Breast epithelium (tissue), 4 donors: ENCODE measurements around the gene EIF3A. TPM values are rescaled to one million over a fixed set of nuclear protein-coding genes. Genes with fewer than 3 reads are reported as not detected.

Experiments used
- DNase-seq, 2 donors: peaks; one replicate each; pipeline ENCODE4 v3.0.0-alpha.2; 2019; ENCODE audit warnings: low spot score in 2 of 2
- H3K27ac ChIP-seq, 2 donors: fragments of 200-600 bp; sonication (generic) in 1 of 2; one replicate each; pipeline ENCODE4 v1.5.1; 2016 to 2019; ENCODE audit warnings: mild to moderate bottlenecking in 1 of 2
- H3K27me3 ChIP-seq, 2 donors: fragments of 200-600 bp; sonication (generic) in 1 of 2; one replicate each; pipeline versions ENCODE4 v1.5.1 to v1.6.0; 2017 to 2019; ENCODE audit warnings: control low read depth in 1 of 2, mild to moderate bottlenecking in 1 of 2
- H3K36me3 ChIP-seq: fragments of 200-600 bp; one replicate; pipeline ENCODE4 v1.5.1; 2019
- H3K4me1 ChIP-seq, 2 donors: fragments of 200-600 bp; sonication (generic); one replicate each; pipeline ENCODE4 v1.5.1; 2016 to 2019; ENCODE audit warnings: control low read depth in 1 of 2
- H3K4me3 ChIP-seq, 3 donors: fragments of 200-600 bp; sonication (generic); 1 replicate in 2 of 3; 2 replicates in 1 of 3; pipeline ENCODE4 v1.5.1; 2016 to 2019; ENCODE audit warnings: mild to moderate bottlenecking in 3 of 3, moderate library complexity in 2 of 3
- H3K9me3 ChIP-seq, 2 donors: fragments of 200-600 bp; sonication (generic) in 1 of 2; one replicate each; pipeline ENCODE4 v1.5.1; 2016 to 2019; ENCODE audit warnings: control low read depth in 1 of 2
- CTCF ChIP-seq, 3 donors: fragments of 450-650 bp; IDR thresholded peaks; one replicate each; pipeline ENCODE4 v1.5.1; 2016 to 2017; ENCODE audit warnings: antibody characterized with exemption in 3 of 3, mild to moderate bottlenecking in 3 of 3, moderate library complexity in 3 of 3
- POLR2A ChIP-seq: fragments of 450-650 bp; IDR thresholded peaks from one replicate; pipeline ENCODE4 v1.6.1; 2016; ENCODE audit warnings: antibody characterized with exemption, mild to moderate bottlenecking, moderate library complexity
- POLR2AphosphoS5 ChIP-seq, 3 donors: sonication (generic); formaldehyde crosslinking; IDR thresholded peaks; one replicate each; pipeline ENCODE4 v1.6.1; 2017; ENCODE audit warnings: antibody characterized with exemption in 3 of 3
- intact Hi-C: fragments of 100-400 bp; cut with DNase I; formaldehyde crosslinking; loops from one replicate; pipeline ENCODE4 v1.15.1; 2023; ENCODE audit warnings: low total_unique reads
- total RNA-seq, 3 donors: library from RNA; depleted of rRNA; stranded (reverse); fragments of >200 nt; gene quantifications; one replicate each; pipeline ENCODE4 v1.1.0, GENCODE V29; 2016

The EIF3A gene
- total RNA-seq, 3 donors from 2014 or later: 117 to 166 (median 124) TPM

GRCh38 chr10:119001717-119002500, 78.7 kb downstream of the EIF3A start:
- no peak for DNase-seq
- TF ChIP-seq CTCF (IDR thresholded peaks at IDR 0.05) (no peak), POLR2AphosphoS5 (IDR thresholded peaks at IDR 0.05) (no peak), POLR2A (no peak)
- Histone ChIP-seq H3K9me3 (no peaks in the 10 kb centered on the region), H3K4me1 (no peaks in the 10 kb centered on the region), H3K4me3 (no peak overlapping the region), H3K27ac (no peak overlapping the region), H3K36me3 (no peaks in the 10 kb centered on the region), H3K27me3 (no peaks in the 10 kb centered on the region)
- intact Hi-C loops: no loop called here

- TF ChIP-seq POLR2AphosphoS5 (IDR thresholded peaks at IDR 0.05): no peak
- Histone ChIP-seq H3K27me3 (no peaks in the 10 kb centered on the region), H3K4me1 (no peaks in the 10 kb centered on the region), H3K9me3 (no peaks in the 10 kb centered on the region), H3K36me3 (no peaks in the 10 kb centered on the region), H3K4me3 (no peak overlapping the region), H3K27ac (no peak overlapping the region)
- intact Hi-C loops: no loop called here
- DNase-seq: no peak
Measured at GRCh38 chr10:118998183-118998582, 82.4 kb downstream of the EIF3A start.

GRCh38 chr10:118997379-118997778, 83.2 kb downstream of the EIF3A start:
- intact Hi-C loops: no loop called here
- no peaks in the 10 kb centered on the region for H3K4me1 ChIP-seq
- no peaks in the 10 kb centered on the region for H3K27me3 ChIP-seq
- H3K36me3 ChIP-seq: no peaks in the 10 kb centered on the region
- no peak overlapping the region for H3K27ac ChIP-seq
- no peak overlapping the region for H3K4me3 ChIP-seq
- no peak for DNase-seq
- H3K9me3 ChIP-seq: no peaks in the 10 kb centered on the region
- TF ChIP-seq CTCF (IDR thresholded peaks at IDR 0.05): no peak
- no peak for TF ChIP-seq POLR2AphosphoS5 (IDR thresholded peaks at IDR 0.05)
- TF ChIP-seq POLR2A: no peak

- Histone ChIP-seq H3K9me3 (no peaks in the 10 kb centered on the region), H3K36me3 (no peaks in the 10 kb centered on the region), H3K27me3 (no peaks in the 10 kb centered on the region), H3K4me3 (no peak overlapping the region), H3K27ac (no peak overlapping the region), H3K4me1 (no peaks in the 10 kb centered on the region)
- intact Hi-C loops: no loop called here
- DNase-seq: no peak
- TF ChIP-seq POLR2AphosphoS5 (IDR thresholded peaks at IDR 0.05): no peak
- TF ChIP-seq POLR2A: no peak
- no peak for TF ChIP-seq CTCF (IDR thresholded peaks at IDR 0.05)
Measured at GRCh38 chr10:118995739-118996138, 84.9 kb downstream of the EIF3A start.

- Histone ChIP-seq H3K9me3 (no peaks in the 10 kb centered on the region), H3K36me3 (no peaks in the 10 kb centered on the region), H3K4me3 (no peak overlapping the region), H3K4me1 (no peaks in the 10 kb centered on the region), H3K27ac (no peak overlapping the region), H3K27me3 (no peaks in the 10 kb centered on the region)
- TF ChIP-seq POLR2A (no peak), CTCF (IDR thresholded peaks at IDR 0.05) (no peak)
- intact Hi-C loops: no loop called here
- DNase-seq: no peak
Measured at GRCh38 chr10:118994321-118994720, 86.3 kb downstream of the EIF3A start.
